NCI-H1694 (cell line): ENCODE results near the gene ADH1A.
"Not testable (repeated sequence)": the region's sequence is repeated elsewhere in the genome, so short reads cannot be mapped to it uniquely, and the experiment has no call there.

Experiments
- DNase-seq: peaks from one replicate; lab custom pipeline; 2025; lab: John Stamatoyannopoulos, UW

The ADH1A gene

GRCh38 chr4:99281261-99281660 lies 9.5 kb downstream of the ADH1A start:
- DNase-seq = no peak

DNA sequence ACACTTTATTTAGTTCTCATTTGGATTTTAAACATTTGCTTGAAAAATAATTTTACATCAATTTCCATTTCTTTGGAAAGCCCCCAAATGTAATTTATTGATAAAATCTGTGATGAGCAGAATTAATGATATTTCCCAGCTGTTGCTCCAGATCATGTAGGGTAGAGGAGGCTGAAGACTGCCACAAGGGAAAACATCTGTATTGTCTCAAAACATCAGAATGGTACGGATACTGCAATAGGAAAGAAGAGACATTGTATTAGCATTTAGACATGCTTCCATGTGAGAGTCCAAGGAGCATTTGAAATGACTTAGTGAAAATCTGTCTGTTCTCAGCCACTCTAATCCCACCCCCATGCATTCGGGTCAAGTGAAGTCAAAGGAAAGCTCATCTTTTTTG lies 14.4 kb downstream of the ADH1A start:
- no peak for DNase-seq

GRCh38 chr4:99275885-99276284 lies 14.9 kb downstream of the ADH1A start:
- no peak for DNase-seq

- DNase-seq = no peak
These were observed 15.7 kb downstream of the ADH1A start for GRCh38 chr4:99275050-99275449.

- no peak for DNase-seq
These were observed 17.1 kb downstream of the ADH1A start for GRCh38 chr4:99273704-99274103.

DNA sequence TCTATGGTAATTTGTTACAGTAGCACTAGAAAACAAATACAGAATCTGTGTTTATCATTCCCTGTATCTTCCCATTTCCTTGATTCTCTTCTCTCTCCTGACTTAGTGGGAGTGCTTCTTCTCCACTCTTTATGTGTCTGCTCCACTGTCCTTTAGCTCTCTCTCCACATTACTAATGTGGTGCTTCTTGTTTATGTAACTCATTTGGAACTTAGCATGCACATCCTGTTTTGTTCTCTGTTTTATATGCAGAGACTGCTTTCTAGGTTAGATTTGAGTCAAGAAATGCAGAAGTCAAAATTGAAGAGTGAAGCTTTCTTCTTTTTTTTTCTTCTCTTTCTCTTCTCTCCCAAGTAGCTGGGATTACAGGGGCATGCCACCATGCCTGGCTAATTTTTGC lies 25.9 kb downstream of the ADH1A start:
- no peak for DNase-seq

GRCh38 chr4:99252746-99253145 lies 38.0 kb downstream of the ADH1A start:
- no peak for DNase-seq

- no peak for DNase-seq
These were observed 42.1 kb downstream of the ADH1A start for GRCh38 chr4:99248714-99249113.

GRCh38 chr4:99235955-99236354 lies 54.8 kb downstream of the ADH1A start:
- DNase-seq = no peak

GRCh38 chr4:99234331-99235010 lies 56.3 kb downstream of the ADH1A start:
- DNase-seq = no peak

- DNase-seq = not testable (repeated sequence)
These were observed 57.4 kb downstream of the ADH1A start for GRCh38 chr4:99233397-99233796.

GRCh38 chr4:99228706-99229105 lies 62.1 kb downstream of the ADH1A start:
- DNase-seq = not testable (repeated sequence)

- not testable (repeated sequence) for DNase-seq
These were observed 63.1 kb downstream of the ADH1A start for GRCh38 chr4:99227646-99228045.
